GM23248 (cell line): ENCODE data around the gene EP400. TPM values are rescaled to one million over a fixed set of nuclear protein-coding genes. Genes with fewer than 3 reads are reported as not detected.
A peak's percentile ranks its signal among the peaks of the same experiment; 100 is the strongest.

Experiments used
- DNase-seq: peaks from one replicate; pipeline ENCODE4 v3.0.0-alpha.2; 2015
- H2AFZ ChIP-seq: fragments of 200-600 bp; sonication (generic); 2 replicates; pipeline ENCODE4 v1.6.1; 2016; ENCODE audit warnings: antibody characterized with exemption
- H3F3A ChIP-seq: fragments of 200-600 bp; sonication (generic); 2 replicates; pipeline ENCODE4 v1.6.1; 2016; ENCODE audit warnings: mild to moderate bottlenecking, antibody characterized with exemption, mixed run types; ENCODE audit not compliant: insufficient read depth
- H3K27ac ChIP-seq: fragments of 200-600 bp; sonication (generic); 2 replicates; pipeline ENCODE4 v1.5.1; 2016; ENCODE audit warnings: mild to moderate bottlenecking
- H3K27me3 ChIP-seq: fragments of 200-600 bp; sonication (generic); replicated peaks from 2 replicates; pipeline ENCODE4 v1.6.1; 2016; ENCODE audit warnings: mild to moderate bottlenecking; ENCODE audit not compliant: insufficient read depth
- H3K36me3 ChIP-seq: fragments of 200-600 bp; sonication (generic); 2 replicates; pipeline ENCODE4 v1.6.1; 2016; ENCODE audit warnings: low read depth, mild to moderate bottlenecking
- H3K4me1 ChIP-seq: fragments of 200-600 bp; sonication (generic); 2 replicates; pipeline ENCODE4 v1.6.1; 2016; ENCODE audit warnings: mild to moderate bottlenecking; ENCODE audit not compliant: insufficient read depth
- H3K4me2 ChIP-seq: fragments of 200-600 bp; sonication (generic); one replicate; pipeline ENCODE4 v1.6.1; 2016; ENCODE audit warnings: mild to moderate bottlenecking; ENCODE audit not compliant: unreplicated experiment
- H3K4me3 ChIP-seq: fragments of 200-600 bp; sonication (generic); 2 replicates; pipeline ENCODE4 v1.5.1; 2016; ENCODE audit warnings: mild to moderate bottlenecking
- H3K79me2 ChIP-seq: fragments of 200-600 bp; sonication (generic); 2 replicates; pipeline ENCODE4 v1.6.1; 2016; ENCODE audit warnings: mild to moderate bottlenecking; ENCODE audit not compliant: insufficient read depth
- H3K9ac ChIP-seq: fragments of 200-600 bp; sonication (generic); 2 replicates; pipeline ENCODE4 v1.6.1; 2016; ENCODE audit warnings: mild to moderate bottlenecking
- H3K9me2 ChIP-seq: fragments of 200-600 bp; sonication (generic); 2 replicates; pipeline ENCODE4 v1.6.1; 2016; ENCODE audit warnings: mixed run types, mild to moderate bottlenecking, moderate library complexity; ENCODE audit not compliant: insufficient read depth
- H3K9me3 ChIP-seq: fragments of 200-600 bp; sonication (generic); one replicate; pipeline ENCODE4 v1.6.1; 2017; ENCODE audit warnings: low read depth
- H4K20me1 ChIP-seq: fragments of 200-600 bp; sonication (generic); 2 replicates; pipeline ENCODE4 v1.6.0; 2016; ENCODE audit not compliant: insufficient read depth
- EZH2 ChIP-seq: fragments of 200-600 bp; sonication (generic); IDR thresholded peaks from 2 replicates; pipeline ENCODE4 v1.6.1; 2018; ENCODE audit warnings: antibody characterized with exemption, mild to moderate bottlenecking; ENCODE audit not compliant: insufficient read depth, poor library complexity, severe bottlenecking
- EZH2phosphoT487 ChIP-seq: fragments of 200-600 bp; sonication (generic); IDR thresholded peaks from 2 replicates; pipeline ENCODE4 v1.6.1; 2018; ENCODE audit warnings: antibody characterized with exemption, moderate library complexity, mild to moderate bottlenecking, low read depth; ENCODE audit not compliant: insufficient read depth
- WGBS, 2 experiments: methylation state at CpG; one replicate each; pipeline ENCODE4 v1.1.6; 2015 to 2017; ENCODE audit warnings: low lambda C conversion rate in 2 of 2, low coverage in 1 of 2; ENCODE audit errors: missing lambda C conversion rate in 2 of 2; 5-methylcytosine and 5-hydroxymethylcytosine counted together
- in situ Hi-C: fragments of 300-500 bp; cut with MboI; formaldehyde crosslinking; loops from 2 replicates; pipeline ENCODE4 v1.15.0; 2020
- polyA plus RNA-seq: library from polyadenylated mRNA; unstranded; fragments of >200 nt; fragmentation: Nextera tagmentation; extraction: Ambion mirVana; gene quantifications from 2 replicates; pipeline ENCODE4 v1.2.1, GENCODE V29; 2016
- total RNA-seq: library from RNA; depleted of rRNA; stranded (reverse); fragments of >200 nt; shearing (Covaris generic); gene quantifications from 2 replicates; pipeline ENCODE4 v1.2.3, GENCODE V29; 2014

Gene EP400
- total and polyA plus RNA-seq, 2 experiments from 2014 or later: 8.6 to 9.4 TPM

GRCh38 chr12:131963381-131963780 is 13.6 kb downstream of the EP400 start:
- peaks cover 8% of the 10 kb centered on the region for H3K4me1 ChIP-seq
- H3K79me2 ChIP-seq: peaks cover 90% of the 10 kb centered on the region
- no peak overlapping the region for H2AFZ ChIP-seq
- peaks cover 14% of the 10 kb centered on the region; the same call in 1 of the 2 replicates for H3F3A ChIP-seq
- no peaks in the 10 kb centered on the region for H3K9me3 ChIP-seq
- no peak overlapping the region for H3K4me2 ChIP-seq
- no peak overlapping the region for H3K9ac ChIP-seq
- in situ Hi-C loops: no loop called here
- H3K36me3 ChIP-seq: peaks cover 14% of the 10 kb centered on the region
- H4K20me1 ChIP-seq: peaks cover 30% of the 10 kb centered on the region
- H3K4me3 ChIP-seq: no peak overlapping the region
- no peaks in the 10 kb centered on the region for H3K27me3 ChIP-seq
- no peaks in the 10 kb centered on the region for H3K9me2 ChIP-seq
- H3K27ac ChIP-seq: no peak overlapping the region
- no peak for DNase-seq
- TF ChIP-seq EZH2 (no peak), EZH2phosphoT487 (no peak)
- whole genome bisulfite sequencing, 2 experiments: 73 to 76% methylated on average over 4 of the region's 4 CpGs

- Histone ChIP-seq H3K36me3 (peaks cover 14% of the 10 kb centered on the region), H3K27ac (no peak overlapping the region), H4K20me1 (peaks cover 30% of the 10 kb centered on the region), H3K9me2 (no peaks in the 10 kb centered on the region), H3K27me3 (no peaks in the 10 kb centered on the region), H3F3A (peaks cover 14% of the 10 kb centered on the region; the same call in 1 of the 2 replicates), H3K4me1 (peaks cover 8% of the 10 kb centered on the region), H3K9ac (no peak overlapping the region), H3K4me3 (no peak overlapping the region), H3K9me3 (no peaks in the 10 kb centered on the region), H2AFZ (no peak overlapping the region), H3K79me2 (peaks cover 90% of the 10 kb centered on the region), H3K4me2 (no peak overlapping the region)
- TF ChIP-seq EZH2: no peak
- TF ChIP-seq EZH2phosphoT487: no peak
- WGBS, 2 experiments: 75 to 78% methylated on average over 2 of the region's 2 CpGs
- in situ Hi-C loops: no loop called here
- DNase-seq: peak; percentile 12
Measured at GRCh38 chr12:131965073-131965472, 15.3 kb downstream of the EP400 start.

GRCh38 chr12:131971226-131971625 is 21.5 kb downstream of the EP400 start:
- Histone ChIP-seq H3K27me3 (no peaks in the 10 kb centered on the region), H2AFZ (no peak overlapping the region), H3K4me3 (no peak overlapping the region), H4K20me1 (no peaks in the 10 kb centered on the region; the same call in 1 of the 2 replicates), H3K4me1 (no peaks in the 10 kb centered on the region), H3F3A (no peaks in the 10 kb centered on the region), H3K9me2 (no peaks in the 10 kb centered on the region), H3K36me3 (no peaks in the 10 kb centered on the region; the same call in 1 of the 2 replicates), H3K9me3 (no peaks in the 10 kb centered on the region), H3K27ac (no peak overlapping the region), H3K4me2 (no peak overlapping the region), H3K9ac (no peak overlapping the region), H3K79me2 (peaks cover 100% of the 10 kb centered on the region)
- no peak for DNase-seq
- TF ChIP-seq EZH2 (no peak), EZH2phosphoT487 (no peak)
- in situ Hi-C loops: no loop called here
- 50 to 62% methylated on average over 1 of the region's 1 CpG for WGBS, 2 experiments

- no peaks in the 10 kb centered on the region for H3F3A ChIP-seq
Measured at GRCh38 chr12:131975228-131975627, 25.5 kb downstream of the EP400 start.

More at GRCh38 chr12:131975228-131975627, 25.5 kb downstream of the EP400 start:
- in situ Hi-C loops: no loop called here
- H3K27ac ChIP-seq: no peak overlapping the region
- no peaks in the 10 kb centered on the region; the same call in 1 of the 2 replicates for H4K20me1 ChIP-seq
- no peak for TF ChIP-seq EZH2
- no peak for TF ChIP-seq EZH2phosphoT487
- H3K9me2 ChIP-seq: no peaks in the 10 kb centered on the region
- no peak overlapping the region for H3K4me3 ChIP-seq
- H3K4me2 ChIP-seq: no peak overlapping the region
- 95 to 96% methylated on average over 8 of the region's 8 CpGs for WGBS, 2 experiments
- no peak for DNase-seq
- no peak overlapping the region for H2AFZ ChIP-seq
- H3K9ac ChIP-seq: no peak overlapping the region
- no peaks in the 10 kb centered on the region for H3K27me3 ChIP-seq
- H3K79me2 ChIP-seq: peaks cover 100% of the 10 kb centered on the region
- H3K4me1 ChIP-seq: 0 out of 2 replicates have a peak, but pooled peaks cover 4% of the 10 kb centered on the region
- no peaks in the 10 kb centered on the region for H3K9me3 ChIP-seq
- no peaks in the 10 kb centered on the region for H3K36me3 ChIP-seq
